GM12801 (cell line): Measurements from ENCODE around the gene CARD19.

Experiments used
- TF ChIP-seq, protein P1 (sequence below): IDR thresholded peaks from one replicate; pipeline ENCODE4 v1.5.1; 2011; ENCODE audit warnings: control low read depth; ENCODE audit not compliant: insufficient read length; ENCODE audit errors: extremely low read depth

Gene CARD19

GRCh38 chr9:93122721-93123221 is 26.8 kb downstream of the CARD19 start:
- TF ChIP-seq, protein P1, sequence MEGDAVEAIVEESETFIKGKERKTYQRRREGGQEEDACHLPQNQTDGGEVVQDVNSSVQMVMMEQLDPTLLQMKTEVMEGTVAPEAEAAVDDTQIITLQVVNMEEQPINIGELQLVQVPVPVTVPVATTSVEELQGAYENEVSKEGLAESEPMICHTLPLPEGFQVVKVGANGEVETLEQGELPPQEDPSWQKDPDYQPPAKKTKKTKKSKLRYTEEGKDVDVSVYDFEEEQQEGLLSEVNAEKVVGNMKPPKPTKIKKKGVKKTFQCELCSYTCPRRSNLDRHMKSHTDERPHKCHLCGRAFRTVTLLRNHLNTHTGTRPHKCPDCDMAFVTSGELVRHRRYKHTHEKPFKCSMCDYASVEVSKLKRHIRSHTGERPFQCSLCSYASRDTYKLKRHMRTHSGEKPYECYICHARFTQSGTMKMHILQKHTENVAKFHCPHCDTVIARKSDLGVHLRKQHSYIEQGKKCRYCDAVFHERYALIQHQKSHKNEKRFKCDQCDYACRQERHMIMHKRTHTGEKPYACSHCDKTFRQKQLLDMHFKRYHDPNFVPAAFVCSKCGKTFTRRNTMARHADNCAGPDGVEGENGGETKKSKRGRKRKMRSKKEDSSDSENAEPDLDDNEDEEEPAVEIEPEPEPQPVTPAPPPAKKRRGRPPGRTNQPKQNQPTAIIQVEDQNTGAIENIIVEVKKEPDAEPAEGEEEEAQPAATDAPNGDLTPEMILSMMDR = no peak

DNA sequence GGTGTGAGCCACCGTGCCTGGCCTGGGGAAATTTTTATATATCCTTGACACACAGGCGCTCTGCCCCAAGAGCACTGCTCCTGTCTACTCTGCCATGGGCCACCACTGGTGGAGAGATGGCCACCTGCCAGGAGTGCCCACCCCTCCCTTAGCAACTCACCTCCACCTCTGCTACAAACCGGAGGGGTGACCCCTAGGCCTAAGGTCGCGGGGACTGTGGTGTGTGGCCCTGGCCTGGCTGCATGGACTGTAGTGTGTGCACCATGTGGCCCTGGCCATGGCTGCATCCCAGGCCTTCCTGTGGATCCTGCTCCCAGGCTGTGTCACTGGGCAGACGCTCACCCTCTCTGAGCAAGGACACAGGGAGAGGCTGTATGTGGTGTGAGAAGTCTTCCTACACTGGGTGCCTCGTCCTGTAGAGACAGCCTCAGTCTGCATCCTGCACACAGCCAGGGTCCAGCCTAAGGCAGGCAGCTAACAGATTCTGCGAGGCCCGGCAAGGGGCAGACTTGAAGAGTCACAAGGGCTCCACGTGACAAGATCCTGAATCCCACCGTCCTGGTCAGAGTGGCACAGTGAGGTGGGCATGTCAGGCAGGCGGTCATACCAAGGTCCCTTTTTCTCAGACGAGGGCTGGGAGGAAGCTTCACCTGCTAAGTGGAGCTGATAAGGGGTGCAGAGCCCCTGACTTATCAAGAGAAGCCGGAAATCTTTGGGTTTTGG is 27.7 kb downstream of the CARD19 start:
- TF ChIP-seq, protein P1 = no peak

- TF ChIP-seq, protein P1 = no peak
These were observed 28.8 kb downstream of the CARD19 start for GRCh38 chr9:93124793-93125192.

GRCh38 chr9:93125331-93125894 is 29.4 kb downstream of the CARD19 start:
- TF ChIP-seq, protein P1 = no peak

DNA sequence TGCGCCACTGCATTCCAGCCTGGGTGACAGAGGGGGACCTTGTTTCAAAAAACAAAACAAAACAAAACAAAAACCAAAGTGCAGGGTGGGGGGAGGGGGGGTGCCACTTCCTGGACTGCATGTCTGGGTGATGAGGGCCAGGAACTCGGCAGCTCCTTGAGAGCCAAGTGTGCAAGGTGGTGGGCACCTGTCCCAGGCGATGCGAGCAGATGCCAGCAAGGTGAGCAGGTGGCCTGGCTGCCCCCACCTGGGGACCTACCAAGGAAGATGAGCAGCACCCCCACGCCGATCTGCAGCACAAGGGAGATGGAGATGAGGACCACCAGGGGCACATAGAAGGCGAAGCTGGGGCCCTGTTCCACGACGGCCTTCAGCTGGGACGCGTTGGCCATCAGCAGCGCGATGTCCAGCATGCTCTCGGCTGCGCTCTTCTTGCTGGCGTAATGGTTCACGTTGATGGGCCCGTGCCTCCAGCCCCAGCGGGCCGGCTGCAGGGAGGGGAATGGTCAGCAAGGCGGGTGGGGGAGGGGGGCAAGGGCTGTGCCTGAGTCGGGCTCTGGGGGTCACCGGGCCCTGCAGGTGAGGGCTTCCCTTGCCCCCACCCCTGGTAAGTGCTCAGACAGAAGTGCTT is 30.2 kb downstream of the CARD19 start:
- TF ChIP-seq, protein P1 = no peak

DNA sequence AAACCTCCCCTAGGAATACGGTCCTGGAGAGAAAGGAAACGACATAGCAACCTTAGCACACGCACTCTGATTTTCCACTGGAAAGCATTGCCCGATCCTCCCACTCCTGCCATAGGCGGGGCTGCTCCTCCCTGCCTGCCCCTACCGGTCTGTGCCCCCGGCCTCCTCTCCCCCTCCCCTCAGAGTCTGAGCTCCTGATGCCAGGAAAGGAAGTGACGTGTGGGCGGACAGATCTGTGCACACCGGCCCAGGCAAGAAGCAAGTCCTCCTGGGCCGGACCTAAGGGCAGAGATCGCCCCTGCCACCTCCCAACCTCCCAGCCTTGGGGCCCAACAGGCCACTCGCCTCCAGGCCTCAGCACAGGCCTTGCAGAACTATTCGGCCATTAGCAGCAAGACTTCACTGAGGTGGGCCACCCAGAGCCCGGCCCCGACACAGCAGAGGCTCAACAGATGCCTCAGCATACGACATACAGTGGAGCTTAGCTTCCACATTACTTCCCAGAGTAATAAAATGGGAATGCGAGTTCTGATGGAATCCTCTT is 30.9 kb downstream of the CARD19 start:
- TF ChIP-seq, protein P1 = no peak

- TF ChIP-seq, protein P1 = no peak
These were observed 31.4 kb downstream of the CARD19 start for GRCh38 chr9:93127395-93127911.
